Measurements from ENCODE around the gene NRIP3.

DNA sequence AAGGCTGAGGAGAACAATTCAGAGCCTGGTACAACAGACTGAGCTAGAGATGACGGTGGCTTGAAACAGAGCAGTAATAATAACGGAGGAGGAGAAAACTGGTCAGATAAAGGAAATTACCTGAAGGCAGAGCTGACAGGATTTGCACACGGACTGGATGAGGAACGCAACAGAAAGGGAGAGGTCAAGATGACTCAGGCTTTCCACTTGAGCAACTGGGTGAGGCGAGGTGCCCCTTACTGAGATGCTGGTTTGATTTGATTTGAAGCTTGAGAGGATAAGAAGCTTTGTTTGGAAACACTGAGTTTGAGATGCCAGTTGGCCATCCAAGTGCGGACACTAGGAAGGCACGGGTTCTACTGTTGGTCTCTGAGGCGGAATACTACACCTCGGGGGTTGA is 35.4 kb upstream of the NRIP3 start:
- TF ChIP-seq ESRRG (CRISPR knock-in tag; IDR thresholded peaks at IDR 0.05) (no peak), GLIS3 (CRISPR knock-in tag; IDR thresholded peaks at IDR 0.05) (no peak), ARNTL (CRISPR knock-in tag; IDR thresholded peaks at IDR 0.05; ENCODE audit: borderline replicate concordance, low read depth) (no peak), ISL1 (CRISPR knock-in tag; IDR thresholded peaks at IDR 0.05) (no peak)
- TF ChIP-seq, protein P1, sequence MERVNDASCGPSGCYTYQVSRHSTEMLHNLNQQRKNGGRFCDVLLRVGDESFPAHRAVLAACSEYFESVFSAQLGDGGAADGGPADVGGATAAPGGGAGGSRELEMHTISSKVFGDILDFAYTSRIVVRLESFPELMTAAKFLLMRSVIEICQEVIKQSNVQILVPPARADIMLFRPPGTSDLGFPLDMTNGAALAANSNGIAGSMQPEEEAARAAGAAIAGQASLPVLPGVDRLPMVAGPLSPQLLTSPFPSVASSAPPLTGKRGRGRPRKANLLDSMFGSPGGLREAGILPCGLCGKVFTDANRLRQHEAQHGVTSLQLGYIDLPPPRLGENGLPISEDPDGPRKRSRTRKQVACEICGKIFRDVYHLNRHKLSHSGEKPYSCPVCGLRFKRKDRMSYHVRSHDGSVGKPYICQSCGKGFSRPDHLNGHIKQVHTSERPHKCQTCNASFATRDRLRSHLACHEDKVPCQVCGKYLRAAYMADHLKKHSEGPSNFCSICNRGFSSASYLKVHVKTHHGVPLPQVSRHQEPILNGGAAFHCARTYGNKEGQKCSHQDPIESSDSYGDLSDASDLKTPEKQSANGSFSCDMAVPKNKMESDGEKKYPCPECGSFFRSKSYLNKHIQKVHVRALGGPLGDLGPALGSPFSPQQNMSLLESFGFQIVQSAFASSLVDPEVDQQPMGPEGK (CRISPR knock-in tag; IDR thresholded peaks at IDR 0.05; ENCODE audit: borderline replicate concordance) = no peak
